Fibroblast of lung (primary cell): ENCODE results near the gene WIPF2.

Source experiments
- EZH2 ChIP-seq: IDR thresholded peaks from 2 replicates; pipeline ENCODE4 v1.5.1; 2012; ENCODE audit warnings: low read length, control low read depth, mild to moderate bottlenecking; ENCODE audit errors: missing control alignments
- TF ChIP-seq, protein P1 (sequence below), 2 donors: IDR thresholded peaks in 1 of 2; conservative IDR thresholded peaks in 1 of 2; 1 replicate in 1 of 2; 2 replicates in 1 of 2; pipeline ENCODE4 v1.5.1; 2011 to 2012; ENCODE audit warnings: low read length in 2 of 2, control low read depth in 1 of 2, inconsistent platforms in 1 of 2, low read depth in 1 of 2, mild to moderate bottlenecking in 1 of 2

- TF ChIP-seq, protein P1, sequence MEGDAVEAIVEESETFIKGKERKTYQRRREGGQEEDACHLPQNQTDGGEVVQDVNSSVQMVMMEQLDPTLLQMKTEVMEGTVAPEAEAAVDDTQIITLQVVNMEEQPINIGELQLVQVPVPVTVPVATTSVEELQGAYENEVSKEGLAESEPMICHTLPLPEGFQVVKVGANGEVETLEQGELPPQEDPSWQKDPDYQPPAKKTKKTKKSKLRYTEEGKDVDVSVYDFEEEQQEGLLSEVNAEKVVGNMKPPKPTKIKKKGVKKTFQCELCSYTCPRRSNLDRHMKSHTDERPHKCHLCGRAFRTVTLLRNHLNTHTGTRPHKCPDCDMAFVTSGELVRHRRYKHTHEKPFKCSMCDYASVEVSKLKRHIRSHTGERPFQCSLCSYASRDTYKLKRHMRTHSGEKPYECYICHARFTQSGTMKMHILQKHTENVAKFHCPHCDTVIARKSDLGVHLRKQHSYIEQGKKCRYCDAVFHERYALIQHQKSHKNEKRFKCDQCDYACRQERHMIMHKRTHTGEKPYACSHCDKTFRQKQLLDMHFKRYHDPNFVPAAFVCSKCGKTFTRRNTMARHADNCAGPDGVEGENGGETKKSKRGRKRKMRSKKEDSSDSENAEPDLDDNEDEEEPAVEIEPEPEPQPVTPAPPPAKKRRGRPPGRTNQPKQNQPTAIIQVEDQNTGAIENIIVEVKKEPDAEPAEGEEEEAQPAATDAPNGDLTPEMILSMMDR (conservative IDR thresholded peaks at IDR 0.05 in 1 of 2, IDR thresholded peaks at IDR 0.05 in 1 of 2; ENCODE audit: low read depth in 1 of 2, low read length in 2 of 2) = no peak
- no peak for TF ChIP-seq EZH2
These were observed 16.0 kb upstream of the WIPF2 start for GRCh38 chr17:40203131-40203530.
